Measurements from ENCODE around the gene SLX9.

The SLX9 gene

DNA sequence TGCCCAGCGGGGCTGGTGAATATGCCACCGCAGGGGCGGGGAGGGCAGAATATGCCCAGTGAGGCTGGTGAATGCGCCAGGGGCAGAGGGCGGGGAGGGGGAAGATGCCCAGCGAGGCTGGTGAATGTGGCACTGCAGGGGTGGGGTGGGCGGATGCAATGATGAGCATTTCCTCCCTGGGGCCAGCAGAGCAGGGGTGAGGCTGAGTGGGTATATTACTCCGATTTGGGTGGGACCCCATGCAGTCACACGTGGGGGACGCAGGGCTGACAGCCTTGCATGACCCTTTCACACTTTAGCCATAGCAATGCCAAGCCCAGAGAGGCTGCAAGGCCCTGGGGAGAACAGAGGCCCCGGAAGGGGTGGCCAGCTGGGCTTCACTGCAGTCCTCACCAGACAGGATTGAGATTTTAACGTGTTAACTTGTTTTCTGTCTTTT, 9.3 kb upstream of the SLX9 start:
- no peaks in the 10 kb centered on the region for H3K36me3 ChIP-seq (ENCODE audit: control insufficient read depth in 2 of 2, insufficient read depth in 2 of 2, low read length in 2 of 2)
- H3K4me1 ChIP-seq (ENCODE audit: control insufficient read depth in 2 of 2, insufficient read depth in 2 of 2, low read length in 2 of 2), result peaks cover 6 to 13% of the 10 kb centered on the region in 2 donors
- no peak overlapping the region for H3K4me3 ChIP-seq (ENCODE audit: low read length in 2 of 2)
- peaks cover 17 to 37% of the 10 kb centered on the region in 2 donors for H3K27me3 ChIP-seq (ENCODE audit: control insufficient read depth in 2 of 2, insufficient read depth in 2 of 2, low read length in 2 of 2)
- peak overlapping the region in 1 of 2 donors; percentile 38 for H3K27ac ChIP-seq (ENCODE audit: low read depth in 2 of 2, low read length in 2 of 2)
- H3K9ac ChIP-seq (ENCODE audit: low read depth in 1 of 2, low read length in 2 of 2), result no peak overlapping the region
- H3K9me3 ChIP-seq (ENCODE audit: control insufficient read depth in 2 of 2, low read length in 2 of 2), result no peaks in the 10 kb centered on the region

- H3K4me3 ChIP-seq (ENCODE audit: low read length in 2 of 2), result peak overlapping the region in 1 of 2 donors; percentile 48
- no peak overlapping the region for H3K9ac ChIP-seq (ENCODE audit: low read depth in 1 of 2, low read length in 2 of 2)
- peaks cover 6 to 13% of the 10 kb centered on the region in 2 donors for H3K4me1 ChIP-seq (ENCODE audit: control insufficient read depth in 2 of 2, insufficient read depth in 2 of 2, low read length in 2 of 2)
- H3K27me3 ChIP-seq (ENCODE audit: control insufficient read depth in 2 of 2, insufficient read depth in 2 of 2, low read length in 2 of 2), result peaks cover 17 to 37% of the 10 kb centered on the region in 2 donors
- H3K36me3 ChIP-seq (ENCODE audit: control insufficient read depth in 2 of 2, insufficient read depth in 2 of 2, low read length in 2 of 2), result no peaks in the 10 kb centered on the region
- no peaks in the 10 kb centered on the region for H3K9me3 ChIP-seq (ENCODE audit: control insufficient read depth in 2 of 2, low read length in 2 of 2)
- peak overlapping the region in 1 of 2 donors; percentile 38 for H3K27ac ChIP-seq (ENCODE audit: low read depth in 2 of 2, low read length in 2 of 2)
Measured at GRCh38 chr21:44931137-44931500, 8.7 kb upstream of the SLX9 start.

DNA sequence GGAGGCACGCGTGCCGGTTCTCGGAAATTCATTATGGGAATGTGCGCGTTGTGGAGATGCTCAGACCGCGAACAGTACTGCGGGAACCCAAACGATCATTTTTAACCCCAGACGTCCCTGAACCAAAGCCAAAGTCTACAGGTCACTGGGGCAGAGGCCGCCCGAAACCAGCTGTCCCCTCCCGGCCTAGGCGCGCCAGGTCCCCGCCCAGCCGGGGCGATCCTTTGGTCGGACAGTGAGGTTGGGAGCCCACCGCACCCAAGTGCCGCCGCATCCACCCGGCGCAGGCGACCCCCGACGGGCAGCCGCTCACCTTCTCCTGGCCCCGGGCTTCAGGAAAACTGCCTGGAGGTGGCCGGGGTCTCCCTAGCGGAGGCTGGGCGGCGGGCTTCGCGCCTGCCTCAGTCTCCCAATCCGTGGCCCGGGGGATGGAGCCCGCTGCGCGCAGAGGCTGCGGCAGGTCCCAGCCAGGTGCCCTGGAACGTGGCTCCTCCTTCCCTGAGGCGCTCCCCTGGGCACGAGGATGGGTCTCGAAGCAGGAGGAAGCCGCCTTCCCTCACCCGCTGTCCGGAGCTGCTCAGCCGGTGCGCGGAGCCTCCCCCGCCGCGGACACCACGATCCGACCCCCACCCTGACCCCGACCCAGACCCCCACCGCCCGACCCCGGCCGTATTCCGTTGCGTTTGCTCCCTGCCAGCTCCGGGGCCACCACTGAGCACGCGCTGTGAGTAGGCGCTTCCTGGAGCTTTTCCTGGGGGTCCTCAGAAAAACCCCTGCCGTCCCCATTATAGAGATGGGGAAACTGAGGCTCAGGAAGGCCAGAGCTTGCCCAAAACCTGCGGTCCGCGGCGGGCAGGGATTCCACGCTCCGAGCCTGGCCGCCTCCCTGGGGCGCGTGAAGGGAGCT, 8.1 kb upstream of the SLX9 start:
- no peak overlapping the region for H3K27ac ChIP-seq (ENCODE audit: low read depth in 2 of 2, low read length in 2 of 2)
- H3K9ac ChIP-seq (ENCODE audit: low read depth in 1 of 2, low read length in 2 of 2), result no peak overlapping the region
- no peaks in the 10 kb centered on the region for H3K36me3 ChIP-seq (ENCODE audit: control insufficient read depth in 2 of 2, insufficient read depth in 2 of 2, low read length in 2 of 2)
- peak overlapping the region in 1 of 2 donors; percentile 48 for H3K4me3 ChIP-seq (ENCODE audit: low read length in 2 of 2)
- peaks cover 6 to 9% of the 10 kb centered on the region in 2 donors for H3K4me1 ChIP-seq (ENCODE audit: control insufficient read depth in 2 of 2, insufficient read depth in 2 of 2, low read length in 2 of 2)
- peaks cover 17 to 37% of the 10 kb centered on the region in 2 donors for H3K27me3 ChIP-seq (ENCODE audit: control insufficient read depth in 2 of 2, insufficient read depth in 2 of 2, low read length in 2 of 2)
- no peaks in the 10 kb centered on the region for H3K9me3 ChIP-seq (ENCODE audit: control insufficient read depth in 2 of 2, low read length in 2 of 2)

GRCh38 chr21:44932408-44933181, 7.2 kb upstream of the SLX9 start:
- Histone ChIP-seq H3K4me3 (ENCODE audit: low read length in 2 of 2) (peak overlapping the region in 1 of 2 donors; percentile 26), H3K27ac (ENCODE audit: low read depth in 2 of 2, low read length in 2 of 2) (no peak overlapping the region), H3K27me3 (ENCODE audit: control insufficient read depth in 2 of 2, insufficient read depth in 2 of 2, low read length in 2 of 2) (peaks cover 17 to 31% of the 10 kb centered on the region in 2 donors), H3K4me1 (ENCODE audit: control insufficient read depth in 2 of 2, insufficient read depth in 2 of 2, low read length in 2 of 2) (peaks cover 3 to 6% of the 10 kb centered on the region in 2 donors), H3K9me3 (ENCODE audit: control insufficient read depth in 2 of 2, low read length in 2 of 2) (no peaks in the 10 kb centered on the region), H3K9ac (ENCODE audit: low read depth in 1 of 2, low read length in 2 of 2) (no peak overlapping the region), H3K36me3 (ENCODE audit: control insufficient read depth in 2 of 2, insufficient read depth in 2 of 2, low read length in 2 of 2) (no peaks in the 10 kb centered on the region)

DNA sequence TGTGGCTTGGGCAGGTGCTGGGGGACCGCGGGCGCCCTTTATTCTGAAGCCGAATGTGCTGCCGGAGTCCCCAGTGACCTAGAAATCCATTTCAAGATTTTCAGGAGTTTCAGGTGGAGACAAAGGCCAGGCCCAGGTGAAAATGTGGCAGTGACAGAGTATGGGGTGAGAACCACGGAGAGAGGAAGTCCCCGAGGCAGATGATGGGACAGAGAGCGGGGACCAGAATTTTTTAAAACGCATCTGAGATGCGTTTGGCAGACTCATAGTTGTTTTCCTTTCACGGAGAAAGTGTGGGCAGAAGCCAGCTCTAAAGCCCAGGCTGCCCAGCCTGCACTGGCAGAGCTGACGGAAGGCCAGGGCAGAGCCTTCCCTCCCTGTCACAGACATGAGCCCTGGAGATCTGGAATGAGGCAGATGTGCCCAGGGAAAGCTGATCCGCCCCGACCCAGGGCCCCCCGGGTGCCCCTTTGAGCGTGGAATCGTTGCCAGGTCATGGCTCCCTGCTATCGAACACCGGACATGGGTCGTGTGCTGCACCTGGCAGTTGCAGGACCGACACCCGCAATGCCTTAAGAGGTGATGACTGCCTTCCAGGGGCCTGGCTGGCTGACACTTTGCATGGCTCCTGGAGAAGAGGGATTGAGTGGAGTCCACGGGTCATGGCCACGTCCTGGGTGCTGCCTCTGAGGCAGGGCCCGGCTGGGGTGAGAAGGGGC, 6.5 kb upstream of the SLX9 start:
- no peak overlapping the region for H3K27ac ChIP-seq (ENCODE audit: low read depth in 2 of 2, low read length in 2 of 2)
- no peak overlapping the region for H3K9ac ChIP-seq (ENCODE audit: low read depth in 1 of 2, low read length in 2 of 2)
- H3K9me3 ChIP-seq (ENCODE audit: control insufficient read depth in 2 of 2, low read length in 2 of 2), result no peaks in the 10 kb centered on the region
- H3K36me3 ChIP-seq (ENCODE audit: control insufficient read depth in 2 of 2, insufficient read depth in 2 of 2, low read length in 2 of 2), result no peaks in the 10 kb centered on the region
- H3K4me1 ChIP-seq (ENCODE audit: control insufficient read depth in 2 of 2, insufficient read depth in 2 of 2, low read length in 2 of 2), result peaks cover 3 to 6% of the 10 kb centered on the region in 2 donors
- peaks cover 14 to 25% of the 10 kb centered on the region in 2 donors for H3K27me3 ChIP-seq (ENCODE audit: control insufficient read depth in 2 of 2, insufficient read depth in 2 of 2, low read length in 2 of 2)
- H3K4me3 ChIP-seq (ENCODE audit: low read length in 2 of 2), result no peak overlapping the region

- Histone ChIP-seq H3K27ac (ENCODE audit: low read depth in 2 of 2, low read length in 2 of 2) (no peak overlapping the region), H3K4me3 (ENCODE audit: low read length in 2 of 2) (no peak overlapping the region), H3K36me3 (ENCODE audit: control insufficient read depth in 2 of 2, insufficient read depth in 2 of 2, low read length in 2 of 2) (no peaks in the 10 kb centered on the region), H3K27me3 (ENCODE audit: control insufficient read depth in 2 of 2, insufficient read depth in 2 of 2, low read length in 2 of 2) (peaks cover 14 to 25% of the 10 kb centered on the region in 2 donors), H3K4me1 (ENCODE audit: control insufficient read depth in 2 of 2, insufficient read depth in 2 of 2, low read length in 2 of 2) (peaks cover 4 to 7% of the 10 kb centered on the region in 2 donors), H3K9me3 (ENCODE audit: control insufficient read depth in 2 of 2, low read length in 2 of 2) (no peaks in the 10 kb centered on the region), H3K9ac (ENCODE audit: low read depth in 1 of 2, low read length in 2 of 2) (no peak overlapping the region)
Measured at GRCh38 chr21:44933918-44934260, 5.9 kb upstream of the SLX9 start.

GRCh38 chr21:44934276-44934675, 5.6 kb upstream of the SLX9 start:
- H3K27me3 ChIP-seq (ENCODE audit: control insufficient read depth in 2 of 2, insufficient read depth in 2 of 2, low read length in 2 of 2), result peaks cover 14 to 25% of the 10 kb centered on the region in 2 donors

GRCh38 chr21:44934797-44935532, 4.9 kb upstream of the SLX9 start:
- H3K27me3 ChIP-seq (ENCODE audit: control insufficient read depth in 2 of 2, insufficient read depth in 2 of 2, low read length in 2 of 2), result peaks cover 14 to 19% of the 10 kb centered on the region in 2 donors
- no peak overlapping the region for H3K4me3 ChIP-seq (ENCODE audit: low read length in 2 of 2)
- peaks cover 10 to 13% of the 10 kb centered on the region in 2 donors for H3K4me1 ChIP-seq (ENCODE audit: control insufficient read depth in 2 of 2, insufficient read depth in 2 of 2, low read length in 2 of 2)
- H3K9ac ChIP-seq (ENCODE audit: low read depth in 1 of 2, low read length in 2 of 2), result no peak overlapping the region
- no peaks in the 10 kb centered on the region for H3K9me3 ChIP-seq (ENCODE audit: control insufficient read depth in 2 of 2, low read length in 2 of 2)
- H3K27ac ChIP-seq (ENCODE audit: low read depth in 2 of 2, low read length in 2 of 2), result no peak overlapping the region
- H3K36me3 ChIP-seq (ENCODE audit: control insufficient read depth in 2 of 2, insufficient read depth in 2 of 2, low read length in 2 of 2), result no peaks in the 10 kb centered on the region

More at GRCh38 chr21:44934276-44934675, 5.6 kb upstream of the SLX9 start:
- Histone ChIP-seq H3K9ac (ENCODE audit: low read depth in 1 of 2, low read length in 2 of 2) (no peak overlapping the region), H3K36me3 (ENCODE audit: control insufficient read depth in 2 of 2, insufficient read depth in 2 of 2, low read length in 2 of 2) (no peaks in the 10 kb centered on the region), H3K4me3 (ENCODE audit: low read length in 2 of 2) (no peak overlapping the region), H3K27ac (ENCODE audit: low read depth in 2 of 2, low read length in 2 of 2) (no peak overlapping the region), H3K9me3 (ENCODE audit: control insufficient read depth in 2 of 2, low read length in 2 of 2) (no peaks in the 10 kb centered on the region), H3K4me1 (ENCODE audit: control insufficient read depth in 2 of 2, insufficient read depth in 2 of 2, low read length in 2 of 2) (peaks cover 8 to 11% of the 10 kb centered on the region in 2 donors)

GRCh38 chr21:44935533-44935927, 4.3 kb upstream of the SLX9 start:
- no peak overlapping the region for H3K27ac ChIP-seq (ENCODE audit: low read depth in 2 of 2, low read length in 2 of 2)
- no peak overlapping the region for H3K4me3 ChIP-seq (ENCODE audit: low read length in 2 of 2)
- H3K27me3 ChIP-seq (ENCODE audit: control insufficient read depth in 2 of 2, insufficient read depth in 2 of 2, low read length in 2 of 2), result peaks cover 14% of the 10 kb centered on the region in 2 donors
- peaks cover 10 to 13% of the 10 kb centered on the region in 2 donors for H3K4me1 ChIP-seq (ENCODE audit: control insufficient read depth in 2 of 2, insufficient read depth in 2 of 2, low read length in 2 of 2)
- no peak overlapping the region for H3K9ac ChIP-seq (ENCODE audit: low read depth in 1 of 2, low read length in 2 of 2)
- H3K36me3 ChIP-seq (ENCODE audit: control insufficient read depth in 2 of 2, insufficient read depth in 2 of 2, low read length in 2 of 2), result no peaks in the 10 kb centered on the region
- H3K9me3 ChIP-seq (ENCODE audit: control insufficient read depth in 2 of 2, low read length in 2 of 2), result no peaks in the 10 kb centered on the region
